GM21360 (cell line): ENCODE measurements around the gene COX19.
"Not testable (repeated sequence)": the region's sequence is repeated elsewhere in the genome, so short reads cannot be mapped to it uniquely, and the experiment has no call there.

Experiments
- ATAC-seq: cut with Tn5 transposase; IDR thresholded peaks from one replicate; pipeline ENCODE4 v1.9.1; 2021; ENCODE audit warnings: mild to moderate bottlenecking, moderate library complexity; ENCODE audit not compliant: unreplicated experiment

COX19 gene

DNA sequence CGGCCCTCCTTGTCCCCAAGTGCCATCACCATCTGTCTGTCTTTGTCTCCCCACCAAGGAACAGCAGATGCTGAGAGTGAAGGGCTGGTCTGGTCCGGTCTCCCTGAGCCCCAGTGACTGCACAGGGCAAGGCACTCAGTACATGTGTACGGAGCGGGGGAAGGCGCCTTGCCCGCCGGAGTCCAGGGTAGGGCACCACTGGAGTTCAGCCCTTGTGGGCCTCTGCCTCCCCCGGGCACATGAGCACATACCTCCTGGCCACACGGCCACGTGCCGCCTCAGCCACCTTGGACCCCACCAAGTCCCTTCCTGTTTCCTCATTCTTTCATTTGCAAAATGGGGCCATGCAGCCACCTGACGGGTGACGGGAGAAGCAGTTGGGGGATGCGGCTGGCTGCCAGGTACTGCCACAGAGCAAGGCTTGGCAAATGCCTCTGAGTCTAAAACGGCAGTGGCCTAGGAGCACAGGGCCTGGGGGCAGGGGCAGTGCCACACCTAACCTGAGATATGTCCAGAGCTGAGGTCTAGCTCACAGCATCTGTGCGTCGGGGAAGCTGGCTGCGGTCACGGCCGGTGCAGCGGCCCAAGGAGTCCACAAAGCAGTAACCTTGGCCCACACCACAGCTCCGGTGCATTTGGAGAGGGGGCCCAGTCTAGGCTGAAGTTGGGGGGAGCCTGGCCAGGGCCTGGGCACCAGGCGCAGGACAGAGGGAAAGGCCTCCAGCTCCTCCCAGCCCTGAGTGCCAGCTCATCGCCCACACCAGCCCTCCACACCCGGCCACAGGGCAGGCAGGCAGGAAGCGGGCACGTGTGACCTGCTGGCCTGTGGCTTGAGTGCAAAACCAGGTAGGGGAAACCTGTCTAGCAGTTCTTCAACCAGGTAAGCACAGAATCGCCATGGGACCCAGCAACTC is 26.1 kb downstream of the COX19 start:
- no peak for ATAC-seq

GRCh38 chr7:947391-948210 is 27.7 kb downstream of the COX19 start:
- no peak for ATAC-seq

DNA sequence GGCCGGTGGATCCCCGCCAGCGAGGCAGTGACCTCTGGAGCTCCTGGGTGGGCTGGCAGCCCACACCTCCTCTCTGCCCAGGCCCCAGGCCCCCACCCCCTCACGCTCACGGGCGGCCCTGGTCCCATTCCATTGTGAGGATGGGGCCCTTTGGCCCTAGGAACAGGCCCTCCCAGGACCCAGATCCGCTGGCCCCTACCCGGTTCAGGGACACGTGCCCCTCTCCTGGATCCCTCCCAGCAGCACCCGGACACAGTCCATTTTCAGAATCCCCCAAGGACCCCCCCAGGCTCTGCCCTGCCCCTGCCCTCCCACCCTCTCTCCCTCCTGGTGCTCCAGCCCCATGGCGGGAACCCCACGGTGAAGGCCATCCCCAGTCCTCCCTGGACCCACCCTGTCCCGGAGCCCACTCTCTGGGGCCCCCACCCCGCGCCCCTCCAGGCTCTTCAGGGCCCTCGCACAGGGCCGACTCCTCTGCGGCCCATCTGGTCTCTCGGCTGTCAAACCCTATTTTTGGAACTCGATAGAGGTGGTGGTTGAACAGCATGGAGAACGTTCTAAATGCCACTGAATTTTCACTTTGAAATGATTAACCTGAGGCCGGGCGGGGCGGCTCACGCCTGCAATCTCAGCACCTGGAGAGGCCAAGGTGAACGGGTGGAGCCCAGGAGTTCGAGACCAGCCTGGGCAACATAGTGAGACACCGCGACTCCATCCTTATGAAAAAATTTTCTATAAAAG is 28.9 kb downstream of the COX19 start:
- ATAC-seq = no peak

DNA sequence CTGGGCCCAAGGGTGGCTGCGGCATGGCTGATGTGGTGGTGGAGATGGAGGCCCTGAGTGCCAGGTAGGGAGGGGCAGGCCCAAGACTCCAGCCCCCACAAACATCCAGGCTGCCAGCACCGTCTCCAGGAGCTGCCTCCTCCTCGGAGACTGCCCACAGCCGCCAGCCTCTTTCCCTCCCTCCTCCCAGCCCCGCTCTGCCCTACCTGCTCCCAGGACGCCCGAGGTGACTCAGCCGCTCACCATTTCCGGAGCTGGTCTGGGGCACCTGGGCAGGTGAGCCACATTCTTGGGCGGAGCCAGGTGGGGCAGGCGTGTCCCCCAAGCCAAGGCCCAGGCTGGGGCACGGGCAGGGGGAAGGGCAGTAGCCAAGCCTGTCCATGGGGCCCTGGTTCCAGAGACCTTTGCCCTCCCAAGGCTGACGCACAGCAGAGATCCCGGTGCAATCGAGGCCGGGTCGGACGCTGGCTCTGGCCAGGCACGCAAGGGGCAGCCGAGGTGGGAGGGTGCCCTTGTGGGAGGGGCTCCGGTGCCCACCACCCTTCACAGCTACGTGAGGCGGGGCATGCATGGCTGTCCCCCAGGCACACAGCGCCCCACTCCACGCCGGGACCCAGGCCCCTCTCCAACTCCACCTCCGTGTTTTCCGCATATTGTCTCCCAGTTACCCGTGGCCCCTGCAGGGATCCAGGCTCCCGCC is 29.6 kb downstream of the COX19 start:
- no peak for ATAC-seq

GRCh38 chr7:945147-945555 is 30.2 kb downstream of the COX19 start:
- ATAC-seq = no peak

GRCh38 chr7:944744-945143 is 30.6 kb downstream of the COX19 start:
- no peak for ATAC-seq

DNA sequence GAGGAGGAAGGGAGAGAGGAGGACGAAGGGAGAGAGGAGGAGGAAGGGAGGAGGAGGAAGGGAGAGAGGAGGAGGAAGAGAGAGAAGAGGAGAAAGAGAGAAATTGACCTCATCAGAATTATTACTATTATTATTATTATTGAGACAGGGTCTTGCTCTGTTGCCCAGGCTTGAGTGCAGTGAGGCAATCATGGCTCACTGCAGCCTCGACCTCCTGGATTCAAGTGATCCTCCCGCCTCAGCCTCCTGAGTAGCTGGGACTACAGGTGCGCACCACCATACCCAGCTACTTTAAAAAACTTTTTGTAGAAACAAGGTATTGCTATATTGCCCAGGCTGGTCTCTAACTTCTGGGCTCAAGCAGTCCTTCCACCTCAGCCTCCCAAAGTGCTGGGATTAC is 31.6 kb downstream of the COX19 start:
- ATAC-seq = not testable (repeated sequence)

GRCh38 chr7:940599-941408 is 34.5 kb downstream of the COX19 start:
- no peak for ATAC-seq

DNA sequence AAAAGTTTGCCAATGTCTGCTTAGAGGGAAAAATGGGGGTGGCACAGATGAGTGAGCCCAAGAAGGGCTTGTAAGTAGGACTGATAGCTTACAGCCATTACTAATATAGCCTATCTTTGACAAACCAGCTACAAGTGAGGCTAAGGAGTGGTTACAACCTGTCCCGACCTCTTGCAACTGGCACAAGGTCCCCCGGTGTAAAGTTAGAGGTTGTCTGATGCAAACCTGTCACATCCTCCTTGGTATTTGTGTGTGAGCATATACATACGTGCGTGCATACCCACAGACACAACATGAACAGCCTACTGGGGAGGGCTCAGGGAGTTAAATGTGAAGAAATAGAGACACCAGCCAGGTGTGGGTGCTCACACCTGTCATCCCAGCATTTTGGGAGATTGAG is 35.5 kb downstream of the COX19 start:
- no peak for ATAC-seq

GRCh38 chr7:938546-939185 is 36.7 kb downstream of the COX19 start:
- ATAC-seq = no peak

DNA sequence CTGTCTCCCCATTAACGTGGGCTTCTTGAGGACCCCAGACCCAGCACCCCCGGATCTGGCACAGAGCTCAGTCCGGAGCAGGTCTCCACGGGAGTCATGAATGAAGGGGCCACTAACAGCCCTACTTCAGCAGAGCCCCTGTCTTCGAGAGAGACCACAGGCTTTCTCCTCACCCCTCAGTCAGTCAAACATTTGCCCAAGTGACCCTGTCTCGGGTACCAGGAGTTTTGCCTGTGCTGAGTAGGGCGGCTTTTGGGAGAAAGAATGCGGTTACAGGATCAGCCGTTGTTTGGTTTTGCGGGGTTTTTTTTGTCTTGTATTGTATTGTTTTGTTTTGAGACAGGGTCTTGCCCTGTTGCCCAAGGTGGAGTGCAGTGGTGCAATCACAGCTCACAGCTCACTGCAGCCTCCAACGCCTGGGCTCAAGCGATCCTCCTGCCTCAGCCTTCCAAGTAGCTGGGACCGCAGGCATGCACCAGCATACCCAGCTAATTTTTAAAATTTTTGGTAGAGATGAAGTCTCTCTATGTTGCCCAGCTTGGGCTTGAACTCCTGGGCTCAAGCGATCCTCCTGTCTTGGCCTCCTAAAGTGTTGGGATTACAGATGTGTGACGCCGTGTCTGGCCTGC is 37.4 kb downstream of the COX19 start:
- ATAC-seq = no peak

DNA sequence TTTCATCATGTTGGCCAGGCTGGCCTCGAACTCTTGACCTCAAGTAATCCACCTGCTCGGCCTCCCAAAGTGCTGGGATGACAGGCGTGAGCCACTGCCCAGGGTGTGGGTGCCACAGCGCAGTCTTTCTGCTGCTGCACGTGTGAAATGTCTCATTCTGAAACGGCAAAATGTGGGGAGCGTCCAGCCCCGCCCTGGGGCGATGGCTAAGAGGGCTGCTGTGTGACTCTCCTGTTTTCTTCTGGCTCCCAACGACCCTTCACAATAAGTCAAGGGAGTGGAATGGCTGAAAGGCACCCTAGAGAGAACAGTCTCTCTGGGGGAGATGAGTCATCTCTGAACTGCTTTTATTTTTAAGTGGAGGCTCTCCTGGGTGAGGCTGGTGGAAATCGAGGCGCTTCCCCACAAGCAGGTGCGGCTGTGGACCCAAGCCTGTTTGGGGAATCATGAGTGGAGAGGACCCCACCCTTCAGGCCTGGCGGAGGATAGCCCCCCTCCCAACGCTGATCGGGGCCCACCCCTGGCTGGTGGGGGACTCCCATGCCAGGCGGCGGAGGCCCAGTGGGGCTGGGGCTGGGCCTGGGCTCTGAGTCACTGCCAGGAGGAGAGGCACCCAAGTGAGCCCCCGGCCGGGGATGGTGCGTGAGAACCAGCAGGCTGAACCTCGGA is 38.8 kb downstream of the COX19 start:
- ATAC-seq = peak; percentile 61

GRCh38 chr7:935874-936385 is 39.4 kb downstream of the COX19 start:
- ATAC-seq = no peak

GRCh38 chr7:935164-935873 is 40.0 kb downstream of the COX19 start:
- no peak for ATAC-seq

DNA sequence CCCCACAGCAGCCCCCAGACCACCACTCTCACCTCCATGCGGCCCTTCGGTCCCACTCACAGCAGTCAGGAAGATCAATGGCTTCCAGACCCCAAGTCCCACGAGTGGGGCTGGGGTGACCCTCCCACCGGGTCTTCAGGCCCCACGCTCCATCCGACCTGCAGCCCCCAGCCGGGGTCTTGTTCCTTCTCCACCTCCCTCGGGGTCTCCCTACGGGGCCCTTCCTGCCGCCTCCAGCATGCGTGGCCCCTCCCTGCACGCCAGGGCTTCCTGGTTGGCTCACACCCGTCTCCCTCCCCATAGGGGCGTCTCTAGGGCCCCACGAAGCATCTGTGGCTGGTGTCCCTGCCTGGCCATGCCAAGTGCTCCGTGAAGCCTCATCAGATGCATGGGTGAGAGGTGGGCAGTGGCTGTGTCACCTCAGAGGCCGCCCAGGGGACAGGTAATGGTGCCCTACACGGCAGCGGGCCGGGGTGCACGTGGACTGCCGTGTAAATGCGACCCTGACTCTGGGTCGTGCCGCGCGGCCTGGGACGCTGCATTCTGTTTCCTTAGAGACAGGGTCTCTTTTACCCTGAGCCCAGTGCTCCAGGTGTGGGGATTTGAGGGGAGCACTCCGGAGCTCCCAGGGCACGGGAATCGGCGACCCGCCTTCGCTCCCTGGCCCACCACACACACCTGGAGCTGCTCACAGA is 40.7 kb downstream of the COX19 start:
- no peak for ATAC-seq

DNA sequence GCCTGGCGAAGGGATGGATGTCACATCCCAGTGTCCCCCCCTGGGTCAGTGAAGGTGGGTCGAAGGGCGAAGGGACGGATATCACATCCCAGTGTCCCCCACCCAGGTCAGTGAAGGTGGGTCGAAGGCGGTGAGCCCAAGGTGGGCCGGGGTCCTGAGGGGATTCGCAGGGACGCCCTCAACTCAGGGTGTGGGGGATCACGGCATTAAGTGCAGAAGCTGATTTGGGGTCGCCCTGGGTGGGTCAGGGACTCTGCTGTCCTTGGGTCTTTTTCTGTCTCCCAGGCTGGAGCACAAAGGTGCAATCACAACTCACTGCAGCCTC is 42.7 kb downstream of the COX19 start:
- ATAC-seq = no peak
